GM12873 (cell line): ENCODE data around the gene TRANK1.

ENCODE experiments used
- CTCF ChIP-seq: IDR thresholded peaks from 2 replicates; pipeline ENCODE4 v1.5.1; 2012; ENCODE audit warnings: low read depth, mild to moderate bottlenecking, moderate library complexity, low read length, control low read depth; ENCODE audit not compliant: insufficient read depth; ENCODE audit errors: missing control alignments

The TRANK1 gene

GRCh38 chr3:36796161-36796560, 148.7 kb downstream of the TRANK1 start:
- no peak for TF ChIP-seq CTCF

- TF ChIP-seq CTCF, result no peak
Observed at GRCh38 chr3:36795622-36796021, 149.2 kb downstream of the TRANK1 start.

GRCh38 chr3:36792342-36792741, 152.5 kb downstream of the TRANK1 start:
- TF ChIP-seq CTCF, result peak; percentile 63

GRCh38 chr3:36790765-36791164, 154.1 kb downstream of the TRANK1 start:
- no peak for TF ChIP-seq CTCF

GRCh38 chr3:36786921-36787890, 157.6 kb downstream of the TRANK1 start:
- TF ChIP-seq CTCF, result no peak

- no peak for TF ChIP-seq CTCF
Observed at GRCh38 chr3:36784138-36784635, 160.7 kb downstream of the TRANK1 start.

- no peak for TF ChIP-seq CTCF
Observed at GRCh38 chr3:36777424-36778218, 167.2 kb downstream of the TRANK1 start.
